ENCODE results near the gene CCSER1.

Gene CCSER1

DNA sequence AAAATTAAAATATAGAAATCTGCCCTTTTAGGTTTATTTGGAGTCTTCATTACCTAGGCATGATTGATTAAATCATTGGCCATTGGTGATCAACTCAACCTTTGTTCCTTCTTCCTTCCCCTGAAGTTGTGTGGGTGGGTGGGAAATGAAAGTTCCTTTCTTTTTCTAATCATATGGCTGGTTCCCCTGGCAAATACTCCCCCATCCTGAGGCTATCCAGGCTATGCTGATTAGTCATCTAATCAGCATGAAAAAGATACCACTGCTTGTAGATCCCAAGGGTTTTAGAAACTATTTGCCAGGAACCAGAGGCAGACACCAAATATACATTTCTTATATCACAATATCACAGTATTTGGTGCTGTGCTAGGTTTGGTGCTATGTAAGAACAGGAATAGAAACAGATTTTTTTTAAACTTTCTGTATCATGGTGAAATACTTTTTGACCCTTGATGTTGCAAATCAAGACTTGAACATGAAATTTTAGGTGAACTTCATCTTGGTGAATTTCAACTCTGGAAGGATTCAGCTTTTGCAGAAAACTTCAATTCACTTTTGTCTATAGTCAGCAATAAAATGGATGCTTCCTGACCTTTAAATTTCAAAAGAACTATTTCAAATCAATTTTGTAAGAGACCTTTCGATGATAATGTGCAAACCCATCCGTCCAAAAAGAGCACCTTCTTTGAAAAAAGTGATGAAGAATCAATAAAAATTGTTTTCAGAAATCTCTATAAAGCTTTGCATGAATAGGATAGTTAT, 71.1 kb downstream of the CCSER1 start:
- no peak for DNase-seq

DNA sequence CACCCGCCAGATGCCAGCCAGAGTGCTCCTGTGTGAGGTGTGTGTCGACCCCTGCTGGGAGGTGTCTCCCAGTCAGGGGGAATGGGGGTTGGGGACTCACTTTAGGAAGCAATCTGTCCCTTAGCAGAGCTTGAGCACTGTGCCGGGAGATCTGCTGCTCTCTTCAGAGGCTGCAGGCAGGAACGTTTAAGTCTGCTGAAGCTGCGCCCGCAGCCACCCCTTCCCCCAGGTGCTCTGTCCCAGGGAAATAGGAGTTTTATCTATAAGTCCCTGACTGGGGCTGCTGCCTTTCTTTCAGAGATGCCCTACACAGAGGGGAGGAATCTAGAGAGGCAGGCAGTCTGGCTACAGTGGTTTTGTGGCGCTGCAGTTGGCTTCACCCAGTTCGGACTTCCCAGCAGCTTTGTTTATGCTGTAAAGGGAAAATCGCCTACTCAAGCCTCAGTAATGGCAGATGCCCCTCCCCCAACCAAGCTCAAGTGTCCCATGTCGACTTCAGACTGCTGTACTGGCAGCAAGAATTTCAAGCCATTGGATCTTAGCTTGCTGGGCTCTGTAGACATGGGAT, 80.8 kb downstream of the CCSER1 start:
- DNase-seq, result no peak

DNA sequence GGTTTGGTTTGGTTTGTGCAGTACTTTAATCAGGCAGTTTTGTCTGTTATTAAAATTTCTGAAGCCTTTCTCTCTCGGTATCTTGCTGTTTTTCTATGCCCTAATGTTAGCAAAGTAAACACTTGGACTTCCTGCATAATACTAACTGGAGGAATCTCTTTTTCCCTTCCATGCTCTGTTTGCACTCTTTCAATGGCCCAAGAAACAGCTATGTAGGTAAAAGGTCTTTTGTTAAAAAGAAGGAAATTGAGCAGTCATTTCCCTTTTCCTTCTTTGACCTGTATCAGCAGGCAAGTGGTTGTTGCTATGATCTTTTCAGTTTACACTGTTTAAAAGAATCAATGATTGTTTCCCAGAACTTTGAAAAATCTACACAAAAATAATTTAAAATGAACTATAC, 82.7 kb downstream of the CCSER1 start:
- DNase-seq, result no peak

DNA sequence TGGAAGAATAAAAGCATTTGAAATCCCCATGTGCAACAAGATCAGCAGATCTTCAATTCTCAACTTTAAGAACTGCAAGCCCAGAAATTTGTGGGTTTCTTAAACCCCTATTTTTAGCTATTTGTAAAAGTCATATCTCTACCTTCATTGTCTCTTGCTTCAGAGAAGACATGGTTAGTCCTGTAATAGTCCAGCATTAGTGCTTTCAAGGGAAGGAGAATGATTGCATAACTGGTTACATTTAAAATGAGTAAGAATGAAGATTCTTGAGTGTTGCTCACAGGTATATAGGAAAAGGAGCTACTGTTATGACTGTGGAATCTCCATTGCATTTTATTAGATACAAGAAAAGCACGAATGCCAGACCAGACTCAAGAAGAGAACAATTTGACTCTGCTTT, 84.0 kb downstream of the CCSER1 start:
- no peak for DNase-seq

GRCh38 chr4:90215286-90215685, 88.1 kb downstream of the CCSER1 start:
- DNase-seq, result no peak

GRCh38 chr4:90219822-90220221, 92.6 kb downstream of the CCSER1 start:
- no peak for DNase-seq

DNA sequence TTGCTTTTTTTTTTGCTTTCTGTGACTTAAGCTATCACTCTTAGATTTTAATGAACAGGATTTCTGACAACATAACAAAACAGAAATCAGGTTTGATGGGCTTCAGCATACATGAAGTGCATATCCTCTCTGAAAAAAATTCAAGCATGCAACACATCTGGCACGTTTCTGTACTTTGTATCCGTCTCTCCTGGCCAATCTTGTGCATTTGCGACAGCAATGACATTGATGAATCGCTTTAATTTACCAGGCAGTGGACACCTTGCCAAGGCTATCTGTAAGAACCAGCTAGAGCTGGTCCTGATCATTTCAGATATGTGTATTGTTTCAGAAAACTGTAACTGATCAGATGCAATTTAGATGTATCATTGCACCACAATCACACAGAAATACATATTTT, 93.3 kb downstream of the CCSER1 start:
- DNase-seq, result no peak

DNA sequence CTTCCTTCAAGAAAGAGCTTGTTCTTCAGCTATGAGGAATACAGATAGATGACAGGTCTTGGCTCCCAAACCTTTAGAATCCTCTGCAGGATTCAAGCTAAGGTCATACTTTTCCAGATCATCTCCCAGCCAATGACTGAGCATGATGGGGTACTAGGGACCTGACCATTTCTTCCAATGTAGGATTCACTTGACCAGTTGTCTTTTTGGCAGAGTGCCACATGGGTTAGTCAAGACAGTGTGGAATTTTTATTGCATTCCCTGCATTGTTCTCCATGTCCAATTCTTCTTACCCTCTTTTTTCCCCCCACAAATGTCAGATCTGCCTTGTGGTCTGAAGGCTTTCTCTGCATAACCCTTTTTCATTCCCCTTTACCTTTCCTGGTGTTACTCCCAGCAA, 99.5 kb downstream of the CCSER1 start:
- DNase-seq, result no peak

- no peak for DNase-seq
These were observed 100.0 kb downstream of the CCSER1 start for GRCh38 chr4:90227177-90227576.

- DNase-seq, result no peak
These were observed 107.8 kb downstream of the CCSER1 start for GRCh38 chr4:90234916-90235547.

- DNase-seq, result no peak
These were observed 110.7 kb downstream of the CCSER1 start for GRCh38 chr4:90237751-90238530.

DNA sequence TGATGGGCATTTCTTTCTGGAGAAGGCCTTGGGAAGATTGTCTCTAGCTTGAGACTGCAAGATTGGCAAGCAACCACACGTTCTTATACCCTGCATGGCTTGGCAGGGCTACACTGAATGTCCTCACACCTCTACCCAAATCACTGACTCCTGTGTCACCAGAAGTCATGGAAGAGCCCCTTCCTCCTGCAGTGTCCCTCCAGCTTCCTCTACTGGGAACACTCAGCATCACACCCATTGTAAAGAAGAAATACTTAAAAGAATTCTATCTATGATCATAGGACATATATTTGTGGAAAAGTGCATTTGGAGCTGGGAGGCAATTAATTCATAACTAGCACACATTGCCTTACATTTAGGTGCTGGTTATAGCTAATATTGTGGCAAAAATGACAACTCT, 113.1 kb downstream of the CCSER1 start:
- DNase-seq, result no peak

DNA sequence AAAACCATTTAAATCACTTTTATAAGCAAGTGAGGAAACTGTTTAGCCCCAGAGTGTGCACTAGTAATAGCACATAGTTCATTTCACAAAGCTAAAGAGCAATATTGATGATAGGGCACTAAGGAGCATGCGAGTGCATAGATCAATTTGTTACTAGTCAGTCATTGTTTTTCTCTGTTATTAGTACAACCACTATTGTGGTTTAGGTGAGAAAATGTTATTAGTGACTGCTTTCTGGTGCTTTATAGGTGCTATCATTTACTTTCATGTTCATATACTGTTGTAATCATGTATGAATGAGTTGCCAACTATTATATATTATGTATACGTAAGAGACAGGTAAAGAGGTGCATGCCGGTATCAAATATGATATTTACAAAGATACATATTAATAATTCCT, 113.8 kb downstream of the CCSER1 start:
- DNase-seq, result no peak

DNA sequence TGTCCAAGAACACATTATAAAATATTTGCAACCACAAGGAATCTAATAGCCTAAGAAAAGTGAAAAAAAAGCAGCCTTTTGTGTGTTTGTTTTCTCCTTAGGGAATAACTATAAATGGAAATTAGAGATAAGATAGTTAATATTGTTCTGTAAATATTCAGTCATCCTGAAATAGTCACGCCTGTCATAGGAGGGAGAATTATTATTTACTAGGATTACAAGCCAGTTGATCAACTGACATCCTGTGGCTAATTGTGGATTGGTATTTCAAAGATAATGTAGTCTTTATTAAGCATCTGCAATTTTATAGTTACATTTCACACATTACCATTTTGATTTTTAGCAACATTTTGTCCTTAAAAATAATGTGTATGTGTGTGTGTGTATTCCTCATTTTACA, 118.6 kb downstream of the CCSER1 start:
- no peak for DNase-seq

DNA sequence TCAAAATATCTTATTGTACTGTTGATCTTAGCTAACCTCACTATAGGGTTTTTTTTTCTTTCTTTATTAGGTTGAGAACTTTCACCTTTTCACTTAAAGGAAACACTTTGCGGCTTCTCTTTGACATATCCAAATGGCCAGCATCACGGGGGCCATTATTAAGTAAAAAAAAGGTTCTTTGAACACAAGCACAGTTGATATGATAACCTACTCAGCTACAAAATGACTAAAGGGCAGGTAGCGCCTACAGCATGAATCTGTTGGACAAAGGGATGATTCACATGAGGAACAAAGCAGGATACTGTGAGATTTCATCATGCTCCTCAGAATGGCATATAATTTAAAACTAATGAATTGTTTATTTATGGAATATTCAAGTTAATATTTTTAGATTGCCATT, 119.6 kb downstream of the CCSER1 start:
- no peak for DNase-seq

GRCh38 chr4:90254357-90254756, 127.2 kb downstream of the CCSER1 start:
- no peak for DNase-seq

DNA sequence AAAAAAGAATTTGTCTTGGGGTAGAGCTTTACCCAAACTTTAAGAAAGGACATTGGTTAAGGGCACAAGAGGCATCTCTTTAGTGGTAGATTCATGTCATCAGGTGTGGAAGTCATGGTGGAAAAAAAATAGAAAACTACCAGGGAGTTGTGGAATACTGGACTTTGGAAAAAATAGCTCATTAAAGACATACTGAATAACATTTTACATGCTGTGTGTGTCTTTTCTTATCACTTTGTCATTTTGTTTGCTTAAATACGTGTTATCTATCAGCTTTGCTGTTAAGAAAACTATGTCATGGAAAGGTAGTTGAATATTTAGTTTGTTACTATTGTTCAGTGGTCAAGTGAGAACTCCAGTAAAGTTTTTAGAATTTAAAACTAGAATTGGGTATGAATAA, 147.0 kb downstream of the CCSER1 start:
- no peak for DNase-seq

DNA sequence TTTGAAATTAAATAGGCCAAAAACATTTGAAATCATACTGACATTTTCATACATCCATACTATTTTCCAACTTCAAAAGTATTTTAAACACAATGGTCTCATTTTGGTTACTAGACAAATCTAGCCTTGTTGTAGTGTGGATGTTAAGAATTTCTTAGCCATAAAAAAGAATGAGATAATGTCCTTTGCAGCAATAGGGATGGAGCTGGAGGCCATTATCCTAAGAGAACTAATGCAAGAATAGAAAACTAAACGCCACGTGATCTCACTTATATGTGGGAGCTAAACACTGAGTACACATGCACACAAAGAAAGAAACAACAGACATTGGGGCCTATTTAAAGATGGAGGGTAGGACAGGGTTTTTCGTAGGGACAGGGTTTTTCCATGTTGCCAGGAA, 153.8 kb downstream of the CCSER1 start:
- no peak for DNase-seq

- DNase-seq, result no peak
These were observed 154.6 kb downstream of the CCSER1 start for GRCh38 chr4:90281541-90282355.

DNA sequence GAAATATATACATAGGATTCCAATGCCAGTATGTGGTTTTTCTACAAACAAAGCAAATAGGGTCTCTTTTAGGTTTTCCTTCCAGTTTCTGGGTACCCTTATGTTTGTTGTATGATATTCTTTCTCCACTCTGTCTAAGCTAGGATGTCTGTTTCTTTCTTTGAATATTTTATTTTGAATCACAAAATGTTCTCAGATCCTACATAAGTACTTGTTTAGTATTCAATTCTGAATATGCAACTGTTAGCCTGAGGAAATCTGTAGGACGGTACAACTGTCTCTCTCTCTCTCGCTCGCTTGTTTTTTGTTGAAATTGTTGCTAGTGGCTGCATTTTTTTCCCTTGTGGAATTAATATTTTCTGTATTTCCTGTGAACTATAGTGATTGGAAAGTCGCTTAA, 163.2 kb downstream of the CCSER1 start:
- DNase-seq, result no peak

DNA sequence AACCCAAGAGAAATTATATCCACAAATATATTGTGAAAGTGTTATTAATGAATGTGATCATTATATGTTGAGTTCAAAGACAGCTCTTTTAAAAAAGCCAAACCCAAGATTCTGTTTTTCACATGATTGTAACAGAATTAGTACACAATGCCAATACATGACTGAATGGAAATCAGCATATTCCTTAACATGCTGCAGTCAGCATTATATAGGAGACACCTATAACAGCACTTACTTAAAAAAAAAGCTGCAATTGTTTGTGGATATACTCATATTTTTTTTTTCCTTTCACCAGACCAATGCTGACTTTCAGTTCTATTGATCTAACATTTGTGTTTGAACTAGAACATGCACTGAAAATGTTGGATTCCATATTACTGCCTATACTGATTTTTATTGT, 165.2 kb downstream of the CCSER1 start:
- no peak for DNase-seq

DNA sequence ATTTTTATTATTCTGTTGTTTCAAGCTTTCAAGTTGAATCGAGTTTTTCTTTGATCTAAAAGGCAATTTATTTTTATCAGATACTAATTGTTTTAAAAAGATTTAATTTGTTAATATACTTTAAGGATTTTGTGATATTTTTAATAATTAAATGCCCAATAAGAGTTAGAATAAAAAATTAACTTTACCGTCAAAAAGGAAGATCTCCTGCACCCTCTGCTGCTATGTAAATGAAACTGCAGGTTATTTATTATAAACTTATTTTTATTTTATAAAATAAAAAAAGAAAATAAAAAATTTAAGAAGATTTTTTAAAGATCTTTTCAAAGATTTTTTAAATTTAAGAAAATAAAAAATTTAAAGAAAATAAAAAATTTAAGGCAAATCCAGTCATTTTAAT, 166.1 kb downstream of the CCSER1 start:
- DNase-seq, result no peak

DNA sequence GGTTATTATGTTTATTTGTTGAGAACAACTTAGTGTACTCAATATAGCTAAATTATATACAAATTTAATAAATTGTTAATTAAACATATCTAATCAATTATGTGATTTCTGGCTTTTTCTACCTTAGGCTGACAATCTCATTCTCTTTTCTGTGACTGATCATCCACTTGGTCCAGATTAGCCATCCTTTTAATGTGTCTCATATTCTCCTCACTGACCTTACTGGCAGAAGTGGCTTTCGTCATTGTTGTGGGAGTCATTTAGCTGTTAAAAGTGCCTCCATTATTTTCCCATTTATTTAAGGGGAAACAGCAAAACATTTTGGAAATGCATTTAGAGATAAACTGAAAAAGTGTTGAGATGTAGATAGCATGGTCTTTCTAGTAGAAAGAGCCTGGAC, 172.2 kb downstream of the CCSER1 start:
- no peak for DNase-seq
